GM12801 (cell line): ENCODE results near the gene APBA2.

ENCODE experiments used
- CTCF ChIP-seq: IDR thresholded peaks from one replicate; pipeline ENCODE4 v1.5.1; 2011; ENCODE audit warnings: control low read depth; ENCODE audit not compliant: insufficient read length; ENCODE audit errors: extremely low read depth

APBA2 gene

GRCh38 chr15:28961391-28961790, 75.6 kb downstream of the APBA2 start:
- TF ChIP-seq CTCF, result no peak

GRCh38 chr15:28962851-28963710, 77.3 kb downstream of the APBA2 start:
- no peak for TF ChIP-seq CTCF

- no peak for TF ChIP-seq CTCF
Measured at GRCh38 chr15:28963711-28964081, 77.9 kb downstream of the APBA2 start.

GRCh38 chr15:28964098-28964497, 78.3 kb downstream of the APBA2 start:
- TF ChIP-seq CTCF, result no peak

- TF ChIP-seq CTCF, result no peak
Measured at GRCh38 chr15:28967066-28967465, 81.3 kb downstream of the APBA2 start.

- no peak for TF ChIP-seq CTCF
Measured at GRCh38 chr15:28967990-28968389, 82.2 kb downstream of the APBA2 start.

- TF ChIP-seq CTCF, result no peak
Measured at GRCh38 chr15:28969511-28970085, 83.8 kb downstream of the APBA2 start.
